Thyroid gland (tissue), 4 donors: Measurements from ENCODE around the gene MOB1B.

Experiments used
- POLR2A ChIP-seq, 2 donors: fragments of 450-650 bp; IDR thresholded peaks; one replicate each; pipeline ENCODE4 v1.6.1; 2017; ENCODE audit warnings: antibody characterized with exemption in 2 of 2, mild to moderate bottlenecking in 2 of 2, moderate library complexity in 1 of 2
- TF ChIP-seq, protein P1 (sequence below), 6 experiments: fragments of 200-600 bp in 3 of 6; fragments of 450-650 bp in 3 of 6; sonication (generic) in 3 of 6; IDR thresholded peaks; one replicate each; pipeline ENCODE4 v1.5.1; 2016 to 2019; ENCODE audit warnings: antibody characterized with exemption in 6 of 6, mild to moderate bottlenecking in 2 of 6, inconsistent platforms in 1 of 6, moderate library complexity in 1 of 6

DNA sequence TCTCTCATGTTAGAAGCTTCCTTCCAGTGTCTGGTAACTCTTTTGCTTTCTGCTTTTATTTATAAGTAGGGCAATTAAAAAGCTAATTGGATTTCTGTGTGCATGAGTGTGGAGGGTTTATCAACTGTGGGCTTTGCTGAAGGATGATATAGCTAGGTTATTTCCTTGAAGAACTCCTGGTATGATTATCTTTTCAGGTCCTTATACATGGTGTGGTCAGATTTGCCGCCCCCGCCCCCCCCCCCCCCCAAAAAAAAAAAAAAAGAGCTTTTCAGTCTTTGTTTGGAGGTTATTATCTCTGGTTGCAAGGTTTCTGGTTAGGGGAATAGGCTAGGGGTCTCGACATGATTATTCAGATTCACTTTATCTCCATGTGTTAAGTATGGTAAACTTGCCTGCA lies 35.9 kb downstream of the MOB1B start:
- TF ChIP-seq, protein P1, sequence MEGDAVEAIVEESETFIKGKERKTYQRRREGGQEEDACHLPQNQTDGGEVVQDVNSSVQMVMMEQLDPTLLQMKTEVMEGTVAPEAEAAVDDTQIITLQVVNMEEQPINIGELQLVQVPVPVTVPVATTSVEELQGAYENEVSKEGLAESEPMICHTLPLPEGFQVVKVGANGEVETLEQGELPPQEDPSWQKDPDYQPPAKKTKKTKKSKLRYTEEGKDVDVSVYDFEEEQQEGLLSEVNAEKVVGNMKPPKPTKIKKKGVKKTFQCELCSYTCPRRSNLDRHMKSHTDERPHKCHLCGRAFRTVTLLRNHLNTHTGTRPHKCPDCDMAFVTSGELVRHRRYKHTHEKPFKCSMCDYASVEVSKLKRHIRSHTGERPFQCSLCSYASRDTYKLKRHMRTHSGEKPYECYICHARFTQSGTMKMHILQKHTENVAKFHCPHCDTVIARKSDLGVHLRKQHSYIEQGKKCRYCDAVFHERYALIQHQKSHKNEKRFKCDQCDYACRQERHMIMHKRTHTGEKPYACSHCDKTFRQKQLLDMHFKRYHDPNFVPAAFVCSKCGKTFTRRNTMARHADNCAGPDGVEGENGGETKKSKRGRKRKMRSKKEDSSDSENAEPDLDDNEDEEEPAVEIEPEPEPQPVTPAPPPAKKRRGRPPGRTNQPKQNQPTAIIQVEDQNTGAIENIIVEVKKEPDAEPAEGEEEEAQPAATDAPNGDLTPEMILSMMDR (IDR thresholded peaks at IDR 0.05): no peak
- TF ChIP-seq POLR2A (IDR thresholded peaks at IDR 0.05): no peak
